IPS DF 6.9 (cell line): ENCODE data around the gene GPATCH2.

Experiments used
- DNase-seq: peaks from one replicate; pipeline ENCODE4 v3.0.0-alpha.2; 2013; ENCODE audit warnings: low read depth, low spot score
- H3K27ac ChIP-seq: one replicate; pipeline ENCODE4 v1.5.1; 2013; ENCODE audit warnings: low read length, control low read depth
- H3K27me3 ChIP-seq: 2 replicates; pipeline ENCODE4 v1.6.1; 2013; ENCODE audit warnings: mild to moderate bottlenecking, low read length; ENCODE audit not compliant: control insufficient read depth, insufficient read depth
- H3K36me3 ChIP-seq: 2 replicates; pipeline ENCODE4 v1.6.1; 2013; ENCODE audit warnings: low read length; ENCODE audit not compliant: control insufficient read depth, insufficient read depth
- H3K4me1 ChIP-seq: 2 replicates; pipeline ENCODE4 v1.6.1; 2013; ENCODE audit warnings: low read length; ENCODE audit not compliant: control insufficient read depth, insufficient read depth
- H3K4me3 ChIP-seq: 2 replicates; pipeline ENCODE4 v1.5.1; 2013; ENCODE audit warnings: mild to moderate bottlenecking, low read length
- H3K9me3 ChIP-seq: 2 replicates; pipeline ENCODE4 v1.6.1; 2013; ENCODE audit warnings: low read length, inconsistent platforms; ENCODE audit not compliant: control insufficient read depth, insufficient read depth
- WGBS: extraction: QIAGEN DNeasy Blood & Tissue Kit; methylation state at CpG from one replicate; pipeline ENCODE4 v1.1.7; 2013; ENCODE audit warnings: mixed read lengths, missing lambda C conversion rate; ENCODE audit not compliant: insufficient read length, insufficient coverage; 5-methylcytosine and 5-hydroxymethylcytosine counted together

The GPATCH2 gene

GRCh38 chr1:217456261-217456660 lies 174.6 kb downstream of the GPATCH2 start:
- no peak for DNase-seq
- Histone ChIP-seq H3K4me1 (no peaks in the 10 kb centered on the region), H3K27ac (no peak overlapping the region), H3K9me3 (no peaks in the 10 kb centered on the region), H3K27me3 (no peaks in the 10 kb centered on the region), H3K36me3 (no peaks in the 10 kb centered on the region), H3K4me3 (no peak overlapping the region)
- no CpG with 5 or more reads among the region's 2 CpGs for WGBS

- no peak overlapping the region for H3K4me3 ChIP-seq
- DNase-seq: no peak
- no CpG with 5 or more reads among the region's 4 CpGs for WGBS
- H3K27ac ChIP-seq: no peak overlapping the region
- H3K36me3 ChIP-seq: no peaks in the 10 kb centered on the region
- no peaks in the 10 kb centered on the region for H3K4me1 ChIP-seq
- no peaks in the 10 kb centered on the region for H3K9me3 ChIP-seq
- no peaks in the 10 kb centered on the region for H3K27me3 ChIP-seq
Observed at GRCh38 chr1:217453816-217454215, 177.1 kb downstream of the GPATCH2 start.

- no peaks in the 10 kb centered on the region for H3K36me3 ChIP-seq
- no peaks in the 10 kb centered on the region for H3K9me3 ChIP-seq
- H3K4me3 ChIP-seq: no peak overlapping the region
- DNase-seq: no peak
- no peaks in the 10 kb centered on the region for H3K4me1 ChIP-seq
- WGBS: no CpG with 5 or more reads among the region's 6 CpGs
- no peaks in the 10 kb centered on the region for H3K27me3 ChIP-seq
- no peak overlapping the region for H3K27ac ChIP-seq
Observed at GRCh38 chr1:217449370-217449769, 181.5 kb downstream of the GPATCH2 start.

- 96% methylated on average over 1 of the region's 2 CpGs for WGBS
- DNase-seq: no peak
- no peaks in the 10 kb centered on the region for H3K36me3 ChIP-seq
- no peak overlapping the region for H3K27ac ChIP-seq
- no peaks in the 10 kb centered on the region for H3K4me1 ChIP-seq
- no peaks in the 10 kb centered on the region for H3K27me3 ChIP-seq
- H3K9me3 ChIP-seq: no peaks in the 10 kb centered on the region
- no peak overlapping the region for H3K4me3 ChIP-seq
Observed at GRCh38 chr1:217443845-217444244, 187.0 kb downstream of the GPATCH2 start.

GRCh38 chr1:217437376-217437775 lies 193.5 kb downstream of the GPATCH2 start:
- Histone ChIP-seq H3K4me3 (no peak overlapping the region), H3K27ac (no peak overlapping the region), H3K36me3 (no peaks in the 10 kb centered on the region), H3K4me1 (no peaks in the 10 kb centered on the region), H3K27me3 (no peaks in the 10 kb centered on the region), H3K9me3 (no peaks in the 10 kb centered on the region)
- no peak for DNase-seq
- no CpG with 5 or more reads among the region's 3 CpGs for WGBS

- no peak overlapping the region for H3K4me3 ChIP-seq
- no peaks in the 10 kb centered on the region for H3K9me3 ChIP-seq
- no peak for DNase-seq
- WGBS: no CpG with 5 or more reads among the region's 4 CpGs
- no peak overlapping the region for H3K27ac ChIP-seq
- H3K36me3 ChIP-seq: no peaks in the 10 kb centered on the region
- no peaks in the 10 kb centered on the region for H3K4me1 ChIP-seq
- no peaks in the 10 kb centered on the region for H3K27me3 ChIP-seq
Observed at GRCh38 chr1:217435204-217435603, 195.7 kb downstream of the GPATCH2 start.

- Histone ChIP-seq H3K4me3 (no peak overlapping the region), H3K4me1 (no peaks in the 10 kb centered on the region), H3K36me3 (no peaks in the 10 kb centered on the region), H3K27me3 (no peaks in the 10 kb centered on the region), H3K27ac (no peak overlapping the region), H3K9me3 (no peaks in the 10 kb centered on the region)
- DNase-seq: no peak
- no CpG with 5 or more reads among the region's 4 CpGs for WGBS
Observed at GRCh38 chr1:217433664-217434063, 197.2 kb downstream of the GPATCH2 start.

- H3K27me3 ChIP-seq: no peaks in the 10 kb centered on the region
- no peak overlapping the region for H3K4me3 ChIP-seq
- H3K36me3 ChIP-seq: no peaks in the 10 kb centered on the region
- H3K27ac ChIP-seq: no peak overlapping the region
- DNase-seq: no peak
- no peaks in the 10 kb centered on the region for H3K4me1 ChIP-seq
- no peaks in the 10 kb centered on the region for H3K9me3 ChIP-seq
Observed at GRCh38 chr1:217432339-217432738, 198.6 kb downstream of the GPATCH2 start.

- DNase-seq: no peak
- no peaks in the 10 kb centered on the region for H3K36me3 ChIP-seq
- H3K27me3 ChIP-seq: no peaks in the 10 kb centered on the region
- WGBS: no CpG with 5 or more reads among the region's 2 CpGs
- no peaks in the 10 kb centered on the region for H3K9me3 ChIP-seq
- no peaks in the 10 kb centered on the region for H3K4me1 ChIP-seq
- no peak overlapping the region for H3K4me3 ChIP-seq
- H3K27ac ChIP-seq: no peak overlapping the region
Observed at GRCh38 chr1:217431395-217431794, 199.5 kb downstream of the GPATCH2 start.

GRCh38 chr1:217425422-217425821 lies 205.5 kb downstream of the GPATCH2 start:
- Histone ChIP-seq H3K4me1 (no peaks in the 10 kb centered on the region), H3K27me3 (no peaks in the 10 kb centered on the region), H3K9me3 (no peaks in the 10 kb centered on the region), H3K36me3 (no peaks in the 10 kb centered on the region), H3K4me3 (no peak overlapping the region), H3K27ac (no peak overlapping the region)
- WGBS: no CpG with 5 or more reads among the region's 5 CpGs
- no peak for DNase-seq

GRCh38 chr1:217419194-217419551 lies 211.7 kb downstream of the GPATCH2 start:
- DNase-seq: no peak
- Histone ChIP-seq H3K9me3 (no peaks in the 10 kb centered on the region), H3K4me1 (no peaks in the 10 kb centered on the region), H3K4me3 (no peak overlapping the region), H3K36me3 (no peaks in the 10 kb centered on the region), H3K27ac (no peak overlapping the region), H3K27me3 (no peaks in the 10 kb centered on the region)
- WGBS: no CpG with 5 or more reads among the region's 2 CpGs
